Activated CD8-positive, alpha-beta T cell treated with anti-CD3 and anti-CD28 coated beads for 36 hours (primary cell): Measurements from ENCODE around the gene RBPMS2. TPM values are rescaled to one million over a fixed set of nuclear protein-coding genes. Genes with fewer than 3 reads are reported as not detected.

Experiments used
- ATAC-seq: fragments of 200-7000 bp; cut with Tn5 transposase; one replicate; pipeline ENCODE4 v1.10.0; 2021; ENCODE audit warnings: mild to moderate bottlenecking, moderate library complexity
- CTCF ChIA-PET: fragments of 350-600 bp; sonication (Branson Sonifier 250); formaldehyde crosslinking; loops from one replicate; lab custom pipeline; 2021; ENCODE audit warnings: antibody characterized with exemption; lab: Charles Lee
- POLR2A ChIA-PET: fragments of 350-600 bp; sonication (Branson Sonifier 250); formaldehyde crosslinking; loops from one replicate; lab custom pipeline; 2021; ENCODE audit warnings: antibody characterized with exemption; lab: Charles Lee
- DNase-seq: peaks from one replicate; pipeline ENCODE4 v3.0.0-alpha.2; 2020
- H3K27ac Mint-ChIP-seq: one replicate; pipeline ENCODE4 v1.8.0; 2021; ENCODE audit warnings: mild to moderate bottlenecking, mixed read lengths
- H3K27me3 Mint-ChIP-seq: one replicate; pipeline ENCODE4 v1.8.0; 2021; ENCODE audit warnings: mixed read lengths
- H3K36me3 Mint-ChIP-seq: one replicate; pipeline ENCODE4 v1.8.0; 2021; ENCODE audit warnings: low read depth, mixed read lengths
- H3K4me1 Mint-ChIP-seq: one replicate; pipeline ENCODE4 v1.8.0; 2021; ENCODE audit warnings: low read depth, mixed read lengths
- H3K4me3 Mint-ChIP-seq: one replicate; pipeline ENCODE4 v1.8.0; 2021; ENCODE audit warnings: mild to moderate bottlenecking, moderate library complexity, mixed read lengths
- H3K9me3 Mint-ChIP-seq: one replicate; pipeline ENCODE4 v1.8.0; 2021; ENCODE audit warnings: mixed read lengths
- intact Hi-C: fragments of 100-400 bp; cut with micrococcal nuclease; formaldehyde crosslinking; loops from one replicate; pipeline ENCODE4 v1.10.0; 2022
- total RNA-seq, 2 experiments: library from RNA; stranded (reverse); gene quantifications; one replicate each; pipeline ENCODE4 v1.2.3, GENCODE V29; 2021
- TF ChIP-seq, protein P1 (sequence below): fragments of 200-600 bp; IDR thresholded peaks from one replicate; pipeline ENCODE4 v1.8.0; 2022; ENCODE audit warnings: antibody characterized with exemption, mild to moderate bottlenecking

Gene RBPMS2
- total RNA-seq, 2 experiments from 2014 or later, result not detected

DNA sequence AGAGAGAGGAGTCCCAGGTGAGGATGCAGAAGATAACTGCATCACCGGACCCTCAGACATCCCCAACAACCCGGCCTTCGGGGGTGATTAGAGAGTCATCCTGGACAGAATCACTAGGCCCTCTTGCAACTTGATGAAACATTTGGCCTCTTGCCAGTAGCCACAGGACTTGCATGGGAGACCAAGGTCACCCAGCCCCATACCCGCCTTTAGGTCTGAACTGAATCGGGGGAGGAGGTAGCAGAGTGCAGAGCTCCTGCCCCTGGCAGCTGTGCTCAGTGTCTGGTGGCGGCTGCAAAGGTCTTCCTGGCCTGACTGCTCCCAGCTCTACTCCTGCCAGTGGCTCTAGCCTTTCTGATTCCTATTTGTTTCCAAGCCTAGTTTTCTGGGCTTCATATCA lies 37.7 kb upstream of the RBPMS2 start:
- TF ChIP-seq, protein P1, sequence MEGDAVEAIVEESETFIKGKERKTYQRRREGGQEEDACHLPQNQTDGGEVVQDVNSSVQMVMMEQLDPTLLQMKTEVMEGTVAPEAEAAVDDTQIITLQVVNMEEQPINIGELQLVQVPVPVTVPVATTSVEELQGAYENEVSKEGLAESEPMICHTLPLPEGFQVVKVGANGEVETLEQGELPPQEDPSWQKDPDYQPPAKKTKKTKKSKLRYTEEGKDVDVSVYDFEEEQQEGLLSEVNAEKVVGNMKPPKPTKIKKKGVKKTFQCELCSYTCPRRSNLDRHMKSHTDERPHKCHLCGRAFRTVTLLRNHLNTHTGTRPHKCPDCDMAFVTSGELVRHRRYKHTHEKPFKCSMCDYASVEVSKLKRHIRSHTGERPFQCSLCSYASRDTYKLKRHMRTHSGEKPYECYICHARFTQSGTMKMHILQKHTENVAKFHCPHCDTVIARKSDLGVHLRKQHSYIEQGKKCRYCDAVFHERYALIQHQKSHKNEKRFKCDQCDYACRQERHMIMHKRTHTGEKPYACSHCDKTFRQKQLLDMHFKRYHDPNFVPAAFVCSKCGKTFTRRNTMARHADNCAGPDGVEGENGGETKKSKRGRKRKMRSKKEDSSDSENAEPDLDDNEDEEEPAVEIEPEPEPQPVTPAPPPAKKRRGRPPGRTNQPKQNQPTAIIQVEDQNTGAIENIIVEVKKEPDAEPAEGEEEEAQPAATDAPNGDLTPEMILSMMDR, result no peak
- no peaks in the 10 kb centered on the region for H3K36me3 Mint-ChIP-seq
- no peaks in the 10 kb centered on the region for H3K4me1 Mint-ChIP-seq
- no peak overlapping the region for H3K4me3 Mint-ChIP-seq
- H3K27ac Mint-ChIP-seq, result no peak overlapping the region
- CTCF ChIA-PET, result interaction anchor here (1.6 kb wide), 1 partner anchor 86 kb away, joined by 4 read pairs; no protein-coding TSS in a partner anchor
- POLR2A ChIA-PET, result no interaction called here
- ATAC-seq (no peak), DNase-seq (no peak)
- H3K9me3 Mint-ChIP-seq, result no peaks in the 10 kb centered on the region
- intact Hi-C loops, result loop anchor here (5.0 kb wide), 1 partner anchor 81 kb away; no protein-coding TSS in a partner anchor
- no peaks in the 10 kb centered on the region for H3K27me3 Mint-ChIP-seq

DNA sequence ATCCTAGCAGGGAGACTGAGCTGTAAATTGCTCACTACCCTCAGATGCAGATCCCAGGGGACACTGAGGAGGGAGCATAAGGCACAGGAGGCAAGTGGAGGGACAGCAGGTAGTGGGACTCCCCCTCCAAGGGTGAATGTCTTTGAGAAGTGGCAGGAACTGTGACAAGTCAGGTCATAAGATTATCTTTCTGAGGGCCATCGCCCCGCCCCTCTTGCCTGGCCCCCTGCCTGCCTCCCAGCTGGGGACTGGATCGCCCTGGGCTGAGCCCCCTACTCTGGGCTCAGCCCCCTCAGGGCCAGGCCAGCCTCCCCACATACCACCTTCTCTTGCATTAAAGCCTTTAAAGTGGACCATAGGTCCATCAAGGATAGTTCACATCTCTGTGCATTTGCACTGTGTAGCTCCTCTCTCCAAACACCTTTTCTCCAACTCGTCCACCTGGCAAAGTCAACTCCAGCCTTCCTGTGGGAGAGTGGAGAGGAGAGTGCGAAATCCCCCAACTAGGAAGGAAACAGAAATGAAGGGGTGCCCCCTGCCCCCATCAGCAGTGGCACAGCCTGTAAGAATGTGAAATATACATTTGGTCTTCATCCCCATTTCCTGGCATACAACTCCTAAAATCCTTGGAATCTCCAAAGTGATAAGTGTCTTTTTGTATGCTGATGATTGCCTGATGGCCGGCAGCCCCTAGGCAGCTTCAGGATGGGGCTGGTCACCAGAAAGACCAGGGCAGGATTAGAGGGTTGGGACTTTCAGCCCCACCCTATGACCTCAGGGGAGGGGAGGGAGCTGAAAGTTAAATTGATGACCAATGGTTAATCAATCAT lies 35.3 kb upstream of the RBPMS2 start:
- H3K4me3 Mint-ChIP-seq, result no peak overlapping the region
- TF ChIP-seq, protein P1, result no peak
- ChIA-PET POLR2A (interaction anchor here (0.7 kb wide), 1 partner anchor 102 kb away, joined by 3 read pairs; no protein-coding TSS in a partner anchor), CTCF (interaction anchor here (0.7 to 5.2 kb wide), 43 partner anchors 9 to 291 kb away, joined by 3 to 106 read pairs (median 4); no protein-coding TSS in a partner anchor)
- DNase-seq (no peak), ATAC-seq (no peak)
- H3K27ac Mint-ChIP-seq, result no peak overlapping the region
- H3K36me3 Mint-ChIP-seq, result no peaks in the 10 kb centered on the region
- intact Hi-C loops, result loop anchor here (5.0 kb wide), 1 partner anchor 78 kb away; no protein-coding TSS in a partner anchor
- no peaks in the 10 kb centered on the region for H3K9me3 Mint-ChIP-seq
- H3K27me3 Mint-ChIP-seq, result no peaks in the 10 kb centered on the region
- no peaks in the 10 kb centered on the region for H3K4me1 Mint-ChIP-seq

DNA sequence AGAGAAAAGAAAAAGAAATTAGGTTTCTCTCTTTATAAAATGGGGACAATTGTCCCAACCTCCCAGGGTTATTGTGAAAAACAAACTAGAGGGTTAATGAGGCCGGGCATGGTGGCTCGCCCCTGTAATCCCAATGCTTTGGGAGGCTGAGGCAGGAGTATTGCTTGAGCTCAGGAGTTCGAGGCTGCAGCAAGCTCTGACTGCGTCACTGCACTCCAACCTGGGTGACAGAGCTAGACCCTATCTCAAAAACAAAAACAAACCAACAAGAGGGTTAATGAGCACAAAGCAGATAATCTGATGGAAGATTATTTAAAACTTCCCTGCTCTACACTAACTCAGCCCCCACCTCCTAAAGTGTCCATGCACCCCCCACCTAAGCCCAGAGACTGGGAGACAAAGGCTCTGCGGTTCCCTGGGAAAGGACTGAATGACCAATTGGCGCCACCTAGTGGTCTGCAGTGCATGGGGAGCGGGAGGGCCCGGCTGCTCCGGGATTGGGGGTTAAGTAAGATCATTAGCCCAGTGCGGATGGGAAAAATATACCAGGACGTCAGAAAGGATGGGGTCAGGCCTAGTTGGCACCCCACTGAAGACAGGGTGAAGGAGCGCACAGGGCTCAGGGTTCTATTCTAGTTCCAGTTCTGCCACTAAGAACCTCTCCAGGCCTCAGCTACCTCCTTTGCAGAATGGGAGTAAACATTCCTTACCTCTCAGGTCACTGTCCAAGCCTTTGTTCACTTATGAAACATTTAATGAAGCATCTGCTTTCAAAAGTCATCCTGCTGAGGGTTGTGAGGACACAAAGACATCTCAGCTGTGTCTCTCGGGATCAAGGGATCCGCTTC lies 34.5 kb upstream of the RBPMS2 start:
- ChIA-PET POLR2A (interaction anchor here (0.6 to 0.7 kb wide), 3 partner anchors 31 to 128 kb away, joined by 3 read pairs; no protein-coding TSS in a partner anchor), CTCF (interaction anchor here (0.6 to 5.2 kb wide), 56 partner anchors 9 to 500 kb away, joined by 3 to 106 read pairs (median 4); partner anchors contain the start of gene ANKDD1A)
- ATAC-seq, result peak; percentile 80
- Mint-ChIP-seq H3K4me1 (no peaks in the 10 kb centered on the region), H3K27me3 (no peaks in the 10 kb centered on the region), H3K9me3 (no peaks in the 10 kb centered on the region), H3K36me3 (no peaks in the 10 kb centered on the region), H3K27ac (no peak overlapping the region), H3K4me3 (no peak overlapping the region)
- peak; percentile 84 for DNase-seq
- TF ChIP-seq, protein P1, result peak; percentile 98
- intact Hi-C loops, result loop anchor here (5.0 kb wide), 1 partner anchor 78 kb away; no protein-coding TSS in a partner anchor

DNA sequence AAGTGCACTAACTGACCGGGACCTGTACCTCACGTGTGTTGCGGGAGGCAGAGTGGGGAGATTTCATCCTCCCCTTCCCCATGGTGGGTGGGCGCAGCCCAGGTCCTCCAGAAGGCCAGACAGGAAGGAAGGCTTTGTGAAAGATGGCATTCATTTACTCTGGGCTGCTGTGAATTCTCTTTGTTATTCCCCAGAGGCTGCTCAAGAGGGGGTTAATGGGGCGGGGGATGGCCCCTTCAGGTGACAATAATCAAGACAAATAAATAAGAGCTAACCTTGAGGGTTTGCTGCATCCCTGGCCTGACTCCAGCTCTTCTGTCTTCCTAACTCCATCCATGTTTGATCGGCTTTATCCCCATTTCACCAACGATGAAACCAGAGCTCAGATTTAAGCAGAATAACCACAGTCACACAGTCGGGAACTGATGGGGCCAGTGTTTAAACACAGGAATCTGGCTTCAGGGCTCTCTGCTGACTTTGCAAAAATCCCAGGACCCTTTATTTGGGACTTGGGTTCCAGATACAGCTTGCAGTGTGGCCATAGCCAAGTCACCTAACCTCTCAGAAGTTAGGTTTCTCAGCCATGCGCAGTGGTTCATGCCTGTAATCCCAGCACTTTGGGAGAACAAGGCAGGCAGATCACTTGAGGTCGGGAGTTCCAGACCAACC lies 33.5 kb upstream of the RBPMS2 start:
- H3K4me1 Mint-ChIP-seq, result no peaks in the 10 kb centered on the region
- H3K27me3 Mint-ChIP-seq, result no peaks in the 10 kb centered on the region
- no peak overlapping the region for H3K4me3 Mint-ChIP-seq
- POLR2A ChIA-PET, result interaction anchor here (0.7 kb wide), 1 partner anchor 30 kb away, joined by 3 read pairs; no protein-coding TSS in a partner anchor
- no peak overlapping the region for H3K27ac Mint-ChIP-seq
- TF ChIP-seq, protein P1, result no peak
- CTCF ChIA-PET, result interaction anchor here (0.6 to 5.2 kb wide), 36 partner anchors 8 to 499 kb away, joined by 3 to 106 read pairs (median 5); partner anchors contain the start of gene ANKDD1A
- H3K9me3 Mint-ChIP-seq, result no peaks in the 10 kb centered on the region
- ATAC-seq (no peak), DNase-seq (no peak)
- H3K36me3 Mint-ChIP-seq, result no peaks in the 10 kb centered on the region
- intact Hi-C loops, result no loop called here
